ENCODE measurements around the gene TAF8.

- no peak for TF ChIP-seq CTCF (IDR thresholded peaks at IDR 0.05)
- TF ChIP-seq POLR2A (IDR thresholded peaks at IDR 0.05): no peak
Measured at GRCh38 chr6:42133926-42134325, 83.6 kb downstream of the TAF8 start.
